Transverse colon (tissue), 4 donors: ENCODE results near the gene STIP1.

Experiments used
- EP300 ChIP-seq: sonication (generic); formaldehyde crosslinking; IDR thresholded peaks from one replicate; pipeline ENCODE4 v1.6.1; 2017; ENCODE audit warnings: antibody characterized with exemption, low read depth
- POLR2A ChIP-seq: fragments of 450-650 bp; IDR thresholded peaks from one replicate; pipeline ENCODE4 v1.6.1; 2016; ENCODE audit warnings: antibody characterized with exemption, mild to moderate bottlenecking, moderate library complexity
- POLR2AphosphoS5 ChIP-seq, 3 donors: sonication (generic); formaldehyde crosslinking; IDR thresholded peaks; one replicate each; pipeline ENCODE4 v1.6.1; 2016; ENCODE audit warnings: antibody characterized with exemption in 3 of 3
- TF ChIP-seq, protein P1 (sequence below), 5 experiments: fragments of 200-600 bp in 3 of 5; fragments of 450-650 bp in 2 of 5; sonication (generic) in 3 of 5; IDR thresholded peaks; 1 replicate in 2 of 5; 2 replicates in 3 of 5; pipeline ENCODE4 v1.5.1; 2016 to 2017; ENCODE audit warnings: antibody characterized with exemption in 5 of 5, inconsistent platforms in 3 of 5, mild to moderate bottlenecking in 2 of 5, moderate library complexity in 1 of 5

DNA sequence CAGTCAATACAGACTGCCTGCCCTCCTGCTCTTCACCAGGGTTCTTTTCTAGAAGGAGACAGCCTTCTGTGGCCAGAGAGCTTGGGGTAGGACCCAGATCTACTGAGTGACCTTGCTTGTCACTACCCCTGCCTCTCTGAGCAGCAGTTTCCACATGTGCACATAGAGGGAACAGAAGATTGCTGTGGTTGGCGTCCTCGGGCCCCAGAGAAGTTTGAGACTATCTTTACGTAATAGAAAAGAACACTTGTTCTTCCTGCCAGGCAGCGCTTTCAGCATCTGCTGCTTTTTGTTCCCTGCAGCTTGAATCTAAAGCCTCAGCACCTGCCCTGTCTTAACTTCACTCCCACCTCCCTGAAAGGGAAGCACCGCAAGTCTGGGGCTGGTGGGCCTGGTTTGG lies 53.0 kb downstream of the STIP1 start:
- TF ChIP-seq POLR2AphosphoS5 (IDR thresholded peaks at IDR 0.05) (no peak), POLR2A (no peak), EP300 (no peak)
- TF ChIP-seq, protein P1, sequence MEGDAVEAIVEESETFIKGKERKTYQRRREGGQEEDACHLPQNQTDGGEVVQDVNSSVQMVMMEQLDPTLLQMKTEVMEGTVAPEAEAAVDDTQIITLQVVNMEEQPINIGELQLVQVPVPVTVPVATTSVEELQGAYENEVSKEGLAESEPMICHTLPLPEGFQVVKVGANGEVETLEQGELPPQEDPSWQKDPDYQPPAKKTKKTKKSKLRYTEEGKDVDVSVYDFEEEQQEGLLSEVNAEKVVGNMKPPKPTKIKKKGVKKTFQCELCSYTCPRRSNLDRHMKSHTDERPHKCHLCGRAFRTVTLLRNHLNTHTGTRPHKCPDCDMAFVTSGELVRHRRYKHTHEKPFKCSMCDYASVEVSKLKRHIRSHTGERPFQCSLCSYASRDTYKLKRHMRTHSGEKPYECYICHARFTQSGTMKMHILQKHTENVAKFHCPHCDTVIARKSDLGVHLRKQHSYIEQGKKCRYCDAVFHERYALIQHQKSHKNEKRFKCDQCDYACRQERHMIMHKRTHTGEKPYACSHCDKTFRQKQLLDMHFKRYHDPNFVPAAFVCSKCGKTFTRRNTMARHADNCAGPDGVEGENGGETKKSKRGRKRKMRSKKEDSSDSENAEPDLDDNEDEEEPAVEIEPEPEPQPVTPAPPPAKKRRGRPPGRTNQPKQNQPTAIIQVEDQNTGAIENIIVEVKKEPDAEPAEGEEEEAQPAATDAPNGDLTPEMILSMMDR (IDR thresholded peaks at IDR 0.05), result no peak
